Mesendoderm (in vitro differentiated cells): ENCODE measurements around the gene DHRS4L2.
"Not testable (repeated sequence)": the region's sequence is repeated elsewhere in the genome, so short reads cannot be mapped to it uniquely, and the experiment has no call there.

Experiments
- DNase-seq: peaks from one replicate; pipeline ENCODE4 v3.0.0; 2013
- H2AK5ac ChIP-seq: 2 replicates; pipeline ENCODE4 v1.6.1; 2013; ENCODE audit warnings: low read length, inconsistent platforms
- H2BK120ac ChIP-seq: 2 replicates; pipeline ENCODE4 v1.6.1; 2013; ENCODE audit warnings: low read depth, mild to moderate bottlenecking, low read length, moderate library complexity, mixed read lengths
- H2BK15ac ChIP-seq: replicated peaks from 2 replicates; pipeline ENCODE4 v1.6.1; 2013; ENCODE audit warnings: low read depth, mild to moderate bottlenecking, moderate library complexity
- H2BK5ac ChIP-seq: 2 replicates; pipeline ENCODE4 v1.6.1; 2013; ENCODE audit warnings: low read length, inconsistent platforms
- H3K18ac ChIP-seq: 2 replicates; pipeline ENCODE4 v1.6.1; 2013; ENCODE audit warnings: mild to moderate bottlenecking, low read length, mixed read lengths
- H3K23ac ChIP-seq: one replicate; pipeline ENCODE4 v1.6.1; 2013; ENCODE audit warnings: low read length
- H3K27ac ChIP-seq: 2 replicates; pipeline ENCODE4 v1.5.1; 2013; ENCODE audit warnings: low read depth, mild to moderate bottlenecking, inconsistent platforms, low read length, moderate library complexity
- H3K27me3 ChIP-seq: 2 replicates; pipeline ENCODE4 v1.6.1; 2013; ENCODE audit warnings: low read length, control low read depth, mild to moderate bottlenecking, inconsistent platforms; ENCODE audit not compliant: insufficient read depth, poor library complexity
- H3K36me3 ChIP-seq: 2 replicates; pipeline ENCODE4 v1.6.1; 2013; ENCODE audit warnings: low read length, inconsistent platforms; ENCODE audit not compliant: control insufficient read depth, insufficient read depth
- H3K4ac ChIP-seq: one replicate; pipeline ENCODE4 v1.6.1; 2013; ENCODE audit warnings: low read depth, mild to moderate bottlenecking, low read length, moderate library complexity
- H3K4me1 ChIP-seq: 2 replicates; pipeline ENCODE4 v1.6.1; 2013; ENCODE audit warnings: low read depth, low read length, inconsistent platforms; ENCODE audit not compliant: control insufficient read depth
- H3K4me2 ChIP-seq: 2 replicates; pipeline ENCODE4 v1.6.1; 2013; ENCODE audit warnings: low read length
- H3K4me3 ChIP-seq: 2 replicates; pipeline ENCODE4 v1.5.1; 2013; ENCODE audit warnings: mild to moderate bottlenecking, low read length
- H3K56ac ChIP-seq: one replicate; pipeline ENCODE4 v1.6.1; 2013; ENCODE audit warnings: low read length
- H3K79me1 ChIP-seq: 2 replicates; pipeline ENCODE4 v1.6.1; 2013; ENCODE audit warnings: low read length, inconsistent platforms
- H3K79me2 ChIP-seq: 2 replicates; pipeline ENCODE4 v1.6.1; 2013; ENCODE audit warnings: mild to moderate bottlenecking, low read length; ENCODE audit not compliant: control insufficient read depth, insufficient read depth
- H3K9ac ChIP-seq: 2 replicates; pipeline ENCODE4 v1.6.1; 2013; ENCODE audit warnings: low read length, inconsistent platforms
- H4K5ac ChIP-seq: one replicate; pipeline ENCODE4 v1.6.1; 2013; ENCODE audit warnings: low read length
- H4K8ac ChIP-seq: one replicate; pipeline ENCODE4 v1.6.1; 2013; ENCODE audit warnings: low read depth, mild to moderate bottlenecking, control low read depth, low read length, moderate library complexity
- WGBS: extraction: QIAGEN DNeasy Blood & Tissue Kit; methylation state at CpG from one replicate; pipeline ENCODE4 v1.1.7; 2013; ENCODE audit warnings: low lambda C conversion rate, missing lambda C conversion rate; ENCODE audit not compliant: insufficient coverage; ENCODE audit errors: extremely low coverage; 5-methylcytosine and 5-hydroxymethylcytosine counted together

The DHRS4L2 gene

GRCh38 chr14:24013654-24014514 is 25.2 kb downstream of the DHRS4L2 start:
- Histone ChIP-seq H3K9ac (no peak overlapping the region), H4K5ac (no peak overlapping the region), H3K36me3 (no peaks in the 10 kb centered on the region), H3K4ac (no peak overlapping the region), H3K4me1 (no peaks in the 10 kb centered on the region), H3K18ac (no peak overlapping the region), H2BK15ac (no peak overlapping the region), H3K4me2 (no peak overlapping the region), H3K27ac (no peak overlapping the region), H2BK5ac (no peak overlapping the region), H3K4me3 (no peak overlapping the region), H3K23ac (no peak overlapping the region), H3K79me1 (no peaks in the 10 kb centered on the region), H3K27me3 (no peaks in the 10 kb centered on the region), H3K79me2 (no peaks in the 10 kb centered on the region), H2BK120ac (no peak overlapping the region), H4K8ac (no peak overlapping the region), H3K56ac (no peak overlapping the region), H2AK5ac (no peak overlapping the region)
- DNase-seq, result peak; percentile 86
- no CpG with 5 or more reads among the region's 12 CpGs for WGBS

GRCh38 chr14:24015745-24016144 is 27.0 kb downstream of the DHRS4L2 start:
- not testable (repeated sequence) for H3K27ac ChIP-seq, H3K27me3 ChIP-seq, H3K4me2 ChIP-seq, H2BK120ac ChIP-seq, H2AK5ac ChIP-seq, H3K36me3 ChIP-seq, H2BK15ac ChIP-seq, H2BK5ac ChIP-seq, H4K5ac ChIP-seq, H4K8ac ChIP-seq, H3K18ac ChIP-seq, H3K56ac ChIP-seq, H3K4me1 ChIP-seq, H3K79me1 ChIP-seq, H3K23ac ChIP-seq, H3K9ac ChIP-seq, DNase-seq, H3K79me2 ChIP-seq, H3K4me3 ChIP-seq, H3K4ac ChIP-seq
- WGBS, result no CpG with 5 or more reads among the region's 6 CpGs

GRCh38 chr14:24018978-24019377 is 30.2 kb downstream of the DHRS4L2 start:
- H2BK5ac ChIP-seq, H3K79me1 ChIP-seq, H3K4me3 ChIP-seq, H3K9ac ChIP-seq, H4K5ac ChIP-seq, H3K27me3 ChIP-seq, H3K4me2 ChIP-seq, H2AK5ac ChIP-seq, H2BK15ac ChIP-seq, H3K18ac ChIP-seq, H3K23ac ChIP-seq, H3K36me3 ChIP-seq, H2BK120ac ChIP-seq, H3K27ac ChIP-seq, H3K56ac ChIP-seq, H3K4ac ChIP-seq, H3K79me2 ChIP-seq, DNase-seq, H3K4me1 ChIP-seq, H4K8ac ChIP-seq: not testable (repeated sequence)

- not testable (repeated sequence) for H3K4me1 ChIP-seq, H2BK15ac ChIP-seq, H4K8ac ChIP-seq, H2BK5ac ChIP-seq, H3K36me3 ChIP-seq, H3K9ac ChIP-seq, H3K18ac ChIP-seq, H2BK120ac ChIP-seq, H3K4me2 ChIP-seq, H3K27ac ChIP-seq, H3K23ac ChIP-seq, H3K4ac ChIP-seq, DNase-seq, H3K79me2 ChIP-seq, H3K27me3 ChIP-seq, H2AK5ac ChIP-seq, H3K4me3 ChIP-seq, H4K5ac ChIP-seq, H3K79me1 ChIP-seq, H3K56ac ChIP-seq
- WGBS, result no CpG with 5 or more reads among the region's 2 CpGs
Measured at GRCh38 chr14:24019944-24020343, 31.2 kb downstream of the DHRS4L2 start.

- not testable (repeated sequence) for DNase-seq, H3K79me2 ChIP-seq, H3K4me2 ChIP-seq, H4K5ac ChIP-seq, H3K27me3 ChIP-seq, H2AK5ac ChIP-seq, H3K79me1 ChIP-seq, H3K23ac ChIP-seq, H3K4ac ChIP-seq, H2BK120ac ChIP-seq, H3K18ac ChIP-seq, H3K36me3 ChIP-seq, H4K8ac ChIP-seq, H3K4me3 ChIP-seq, H3K27ac ChIP-seq, H3K4me1 ChIP-seq, H3K56ac ChIP-seq, H2BK15ac ChIP-seq, H3K9ac ChIP-seq, H2BK5ac ChIP-seq
- WGBS, result no CpG with 5 or more reads among the region's 3 CpGs
Measured at GRCh38 chr14:24020520-24020919, 31.8 kb downstream of the DHRS4L2 start.

- H2AK5ac ChIP-seq, H3K4me3 ChIP-seq, H3K9ac ChIP-seq, H4K8ac ChIP-seq, H3K4me2 ChIP-seq, H3K23ac ChIP-seq, DNase-seq, H3K36me3 ChIP-seq, H2BK15ac ChIP-seq, H2BK120ac ChIP-seq, H3K56ac ChIP-seq, H2BK5ac ChIP-seq, H3K4ac ChIP-seq, H3K18ac ChIP-seq, H4K5ac ChIP-seq, H3K27me3 ChIP-seq, H3K79me1 ChIP-seq, H3K27ac ChIP-seq, H3K79me2 ChIP-seq, H3K4me1 ChIP-seq: not testable (repeated sequence)
- no CpG with 5 or more reads among the region's 3 CpGs for WGBS
Measured at GRCh38 chr14:24024939-24025418, 36.2 kb downstream of the DHRS4L2 start.
